IMR-90 (cell line): ENCODE measurements around the gene RAB11B.

ENCODE experiments used
- BHLHE40 ChIP-seq: fragments of 150-350 bp; IDR thresholded peaks from 2 replicates; pipeline ENCODE4 v1.6.1; 2016; ENCODE audit warnings: mild to moderate bottlenecking, low read depth, low read length
- CHD1 ChIP-seq: IDR thresholded peaks from 2 replicates; pipeline ENCODE4 v1.6.1; 2012; ENCODE audit warnings: low read depth, low read length, improper control_type of control experiment
- CTCF ChIP-seq: conservative IDR thresholded peaks from 2 replicates; pipeline ENCODE4 v1.5.1; 2012; ENCODE audit warnings: mild to moderate bottlenecking, low read depth, low read length, improper control_type of control experiment
- FOS ChIP-seq: fragments of 150-350 bp; IDR thresholded peaks from 2 replicates; pipeline ENCODE4 v1.6.1; 2016; ENCODE audit warnings: low read depth, low read length
- MAZ ChIP-seq: IDR thresholded peaks from 2 replicates; pipeline ENCODE4 v1.6.1; 2012; ENCODE audit warnings: low read depth, mild to moderate bottlenecking, low read length, improper control_type of control experiment, moderate library complexity, borderline replicate concordance
- MXI1 ChIP-seq: IDR thresholded peaks from 2 replicates; pipeline ENCODE4 v1.6.1; 2012; ENCODE audit warnings: low read depth, mild to moderate bottlenecking, low read length, moderate library complexity, borderline replicate concordance
- POLR2A ChIP-seq: IDR thresholded peaks from 2 replicates; pipeline ENCODE4 v1.6.1; 2012; ENCODE audit warnings: mild to moderate bottlenecking, low read depth, low read length
- RAD21 ChIP-seq: IDR thresholded peaks from 2 replicates; pipeline ENCODE4 v1.6.1; 2012; ENCODE audit warnings: low read length, improper control_type of control experiment
- RCOR1 ChIP-seq: IDR thresholded peaks from 2 replicates; pipeline ENCODE4 v1.6.1; 2012; ENCODE audit warnings: mild to moderate bottlenecking, low read length, improper control_type of control experiment; ENCODE audit not compliant: insufficient replicate concordance
- RFX5 ChIP-seq: IDR thresholded peaks from 2 replicates; pipeline ENCODE4 v1.8.0; 2012; ENCODE audit warnings: low read depth, mild to moderate bottlenecking, low read length, moderate library complexity
- USF2 ChIP-seq: fragments of 150-350 bp; IDR thresholded peaks from 2 replicates; pipeline ENCODE4 v1.6.1; 2017; ENCODE audit warnings: mild to moderate bottlenecking, antibody characterized with exemption, low read length, low read depth

GRCh38 chr19:8452446-8453123 is 62.4 kb downstream of the RAB11B start:
- TF ChIP-seq CTCF (no peak), POLR2A (no peak), BHLHE40 (no peak), MXI1 (no peak), FOS (no peak), RFX5 (no peak), RCOR1 (no peak), MAZ (no peak), USF2 (no peak), CHD1 (no peak), RAD21 (no peak)
